Panc1 (cell line): ENCODE data around the gene SLC16A12. TPM values are rescaled to one million over a fixed set of nuclear protein-coding genes. Genes with fewer than 3 reads are reported as not detected.
A peak's percentile ranks its signal among the peaks of the same experiment; 100 is the strongest.

Experiments used
- ATAC-seq: fragments of 200-7000 bp; cut with Tn5 transposase; 2 replicates; pipeline ENCODE4 v1.9.1; 2020; ENCODE audit warnings: mild to moderate bottlenecking, moderate library complexity
- BruUV-seq: library from RNA; stranded (reverse); fragments of 400-500 nt; replicated peaks from 2 replicates; lab custom pipeline; 2021; lab: Mats Ljungman, UMichigan
- CTCF ChIA-PET: fragments of 300-600 bp; sonication (Branson Sonifier 250); formaldehyde crosslinking; loops from one replicate; lab custom pipeline; 2022; ENCODE audit warnings: antibody characterized with exemption; lab: Charles Lee
- POLR2A ChIA-PET: fragments of 300-600 bp; sonication (Branson Sonifier 250); formaldehyde crosslinking; loops from one replicate; lab custom pipeline; 2022; ENCODE audit warnings: antibody characterized with exemption; lab: Charles Lee
- DNase-seq: peaks from one replicate; pipeline ENCODE4 v3.0.0-alpha.2; 2010; ENCODE audit warnings: low read depth, low spot score
- H3K27ac ChIP-seq: 2 replicates; pipeline ENCODE4 v1.5.1; 2011; ENCODE audit warnings: mild to moderate bottlenecking, low read length, inconsistent platforms
- H3K27me3 ChIP-seq: fragments of 200-500 bp; sonication (Bioruptor generic); 2 replicates; pipeline ENCODE4 v1.6.0; 2014; ENCODE audit warnings: low read length, inconsistent platforms; ENCODE audit not compliant: control insufficient read depth, insufficient read depth
- H3K36me3 ChIP-seq: fragments of 200-500 bp; sonication (Bioruptor generic); 2 replicates; pipeline ENCODE4 v1.5.1; 2014; ENCODE audit warnings: inconsistent platforms, mild to moderate bottlenecking, low read length, moderate library complexity; ENCODE audit not compliant: control insufficient read depth, insufficient read depth
- H3K4me1 ChIP-seq: 2 replicates; pipeline ENCODE4 v1.5.1; 2011; ENCODE audit warnings: inconsistent platforms, mild to moderate bottlenecking, low read length, moderate library complexity; ENCODE audit not compliant: control insufficient read depth, insufficient read depth
- H3K4me3 ChIP-seq, 2 experiments: 2 replicates each; pipeline ENCODE4 v1.5.1; 2011 to 2012; ENCODE audit warnings: low read depth in 2 of 2, low read length in 2 of 2, mild to moderate bottlenecking in 2 of 2, inconsistent platforms in 1 of 2, moderate library complexity in 1 of 2
- H3K9me3 ChIP-seq: fragments of 200-500 bp; sonication (Bioruptor generic); 2 replicates; pipeline ENCODE4 v1.5.1; 2014; ENCODE audit warnings: low read depth, mild to moderate bottlenecking, inconsistent platforms, low read length, moderate library complexity; ENCODE audit not compliant: control insufficient read depth, insufficient read depth
- CTCF ChIP-seq: fragments of 450-650 bp; IDR thresholded peaks from 2 replicates; pipeline ENCODE4 v1.5.1; 2017; ENCODE audit warnings: mild to moderate bottlenecking
- POLR2AphosphoS5 ChIP-seq: IDR thresholded peaks from 2 replicates; pipeline ENCODE4 v1.6.1; 2012; ENCODE audit warnings: mild to moderate bottlenecking, low read depth, low read length, moderate library complexity
- REST ChIP-seq, 2 experiments: IDR thresholded peaks; 2 replicates each; pipeline ENCODE4 v1.6.1; 2011 to 2012; ENCODE audit warnings: low read depth in 2 of 2, control low read depth in 1 of 2, low read length in 1 of 2, mild to moderate bottlenecking in 1 of 2, moderate library complexity in 1 of 2; ENCODE audit not compliant: insufficient read depth in 1 of 2
- SIN3A ChIP-seq: IDR thresholded peaks from 2 replicates; pipeline ENCODE4 v1.6.1; 2012; ENCODE audit warnings: low read depth, mild to moderate bottlenecking, low read length, moderate library complexity, borderline replicate concordance; ENCODE audit not compliant: insufficient read depth
- TCF7L2 ChIP-seq: IDR thresholded peaks from 2 replicates; pipeline ENCODE4 v1.6.1; 2011; ENCODE audit warnings: mild to moderate bottlenecking, low read depth, low read length, inconsistent platforms
- in situ Hi-C: cut with HindIII; loops from 2 replicates; pipeline ENCODE4 v1.10.0; 2016; ENCODE audit warnings: low sequenced_read_pairs, low pct_unique_long_range_greater_than_20kb
- intact Hi-C: fragments of 100-400 bp; cut with micrococcal nuclease; formaldehyde crosslinking; loops from one replicate; pipeline ENCODE4 v1.10.0; 2022; ENCODE audit not compliant: unreplicated experiment
- total RNA-seq: library from RNA; stranded (reverse); gene quantifications from one replicate; pipeline ENCODE4 v1.2.1, GENCODE V29; 2021; ENCODE audit not compliant: unreplicated experiment

The SLC16A12 gene
- total RNA-seq, 1 experiment from 2014 or later = not detected

GRCh38 chr10:89398003-89398749 lies 137.2 kb downstream of the SLC16A12 start:
- intact Hi-C loops = no loop called here
- in situ Hi-C loops = no loop called here
- Histone ChIP-seq H3K36me3 (no peaks in the 10 kb centered on the region), H3K27ac (peak overlapping the region; percentile 64; the same call in 1 of the 2 replicates), H3K4me1 (peaks cover 10% of the 10 kb centered on the region; the same call in 1 of the 2 replicates), H3K27me3 (no peaks in the 10 kb centered on the region), H3K4me3 (no peak overlapping the region), H3K9me3 (no peaks in the 10 kb centered on the region)
- no peak for DNase-seq
- CTCF ChIA-PET = no interaction called here
- ATAC-seq = peak; percentile 62
- TF ChIP-seq REST (IDR thresholded peaks at IDR 0.05; ENCODE audit: insufficient read depth in 1 of 2, low read depth in 2 of 2, low read length in 1 of 2) (no peak), TCF7L2 (peak; percentile 62; the same call in 1 of the 2 replicates), POLR2AphosphoS5 (no peak), CTCF (no peak), SIN3A (no peak)
- POLR2A ChIA-PET = no interaction called here
- no TSS peak for BruUV-seq

- CTCF ChIA-PET = no interaction called here
- POLR2A ChIA-PET = interaction anchor here (0.7 kb wide), 1 partner anchor 68 kb away, joined by 4 read pairs; no protein-coding TSS in a partner anchor
- in situ Hi-C loops = no loop called here
Observed at GRCh38 chr10:89395141-89395540, 140.3 kb downstream of the SLC16A12 start.

More at GRCh38 chr10:89395141-89395540, 140.3 kb downstream of the SLC16A12 start:
- intact Hi-C loops = no loop called here
- TF ChIP-seq POLR2AphosphoS5 = no peak
- no peak for TF ChIP-seq CTCF
- no peak for TF ChIP-seq SIN3A
- no peak for TF ChIP-seq REST (IDR thresholded peaks at IDR 0.05; ENCODE audit: insufficient read depth in 1 of 2, low read depth in 2 of 2, low read length in 1 of 2)
- TF ChIP-seq TCF7L2 = no peak
- Histone ChIP-seq H3K4me1 (peaks cover 25% of the 10 kb centered on the region; the same call in 1 of the 2 replicates), H3K36me3 (no peaks in the 10 kb centered on the region), H3K27me3 (no peaks in the 10 kb centered on the region), H3K4me3 (no peak overlapping the region), H3K9me3 (no peaks in the 10 kb centered on the region), H3K27ac (peak overlapping the region; percentile 52; the same call in 1 of the 2 replicates)
- no peak for DNase-seq
- no TSS peak for BruUV-seq
- no peak for ATAC-seq
